HL-60 (cell line): ENCODE measurements around the gene DGCR8.

Source experiments
- DNase-seq, 2 experiments: peaks; one replicate each; pipeline ENCODE4 v3.0.0-alpha.2; 2010 to 2020; ENCODE audit warnings: low read depth in 1 of 2, low spot score in 1 of 2
- H3K27ac ChIP-seq: fragments of 250-450 bp; sonication (Bioruptor Pico); replicated peaks from 2 replicates; pipeline ENCODE4 v1.5.1; 2020; ENCODE audit warnings: mild to moderate bottlenecking, moderate library complexity
- H3K27me3 ChIP-seq: fragments of 250-450 bp; sonication (Bioruptor Pico); 2 replicates; pipeline ENCODE4 v1.5.1; 2021; ENCODE audit warnings: mild to moderate bottlenecking, moderate library complexity; ENCODE audit not compliant: insufficient read depth, poor library complexity, severe bottlenecking
- H3K4me3 ChIP-seq: replicated peaks from 2 replicates; pipeline ENCODE4 v1.5.1; 2011; ENCODE audit warnings: mild to moderate bottlenecking, control low read depth, low read length; ENCODE audit not compliant: insufficient read depth
- CTCF ChIP-seq: IDR thresholded peaks from one replicate; pipeline ENCODE4 v1.5.1; 2011; ENCODE audit warnings: low read length, control low read depth, inconsistent platforms; ENCODE audit not compliant: insufficient read depth
- GABPA ChIP-seq: IDR thresholded peaks from 2 replicates; pipeline ENCODE4 v1.6.1; 2012; ENCODE audit warnings: low read depth
- POLR2AphosphoS5 ChIP-seq: IDR thresholded peaks from 2 replicates; pipeline ENCODE4 v1.6.1; 2012; ENCODE audit warnings: low read depth
- REST ChIP-seq: IDR thresholded peaks from 2 replicates; pipeline ENCODE4 v1.6.1; 2012; ENCODE audit warnings: low read depth; ENCODE audit not compliant: insufficient replicate concordance
- SPI1 ChIP-seq: IDR thresholded peaks from 2 replicates; pipeline ENCODE4 v1.6.1; 2012; ENCODE audit warnings: low read depth, mild to moderate bottlenecking, borderline replicate concordance

DGCR8 gene

GRCh38 chr22:20087319-20088262 is 7.5 kb downstream of the DGCR8 start:
- H3K27me3 ChIP-seq = no peaks in the 10 kb centered on the region
- no peak overlapping the region for H3K4me3 ChIP-seq
- DNase-seq = no peak
- no peak overlapping the region for H3K27ac ChIP-seq
- TF ChIP-seq SPI1 = no peak
- no peak for TF ChIP-seq GABPA
- no peak for TF ChIP-seq POLR2AphosphoS5
- TF ChIP-seq REST = no peak
- TF ChIP-seq CTCF = no peak

GRCh38 chr22:20088263-20088648 is 8.2 kb downstream of the DGCR8 start:
- DNase-seq = no peak
- H3K4me3 ChIP-seq = no peak overlapping the region
- TF ChIP-seq POLR2AphosphoS5 (no peak), GABPA (no peak), SPI1 (no peak), CTCF (no peak), REST (no peak)
- H3K27me3 ChIP-seq = no peaks in the 10 kb centered on the region
- no peak overlapping the region for H3K27ac ChIP-seq

- TF ChIP-seq GABPA (no peak), SPI1 (no peak), CTCF (no peak), POLR2AphosphoS5 (no peak), REST (no peak)
- H3K27ac ChIP-seq = no peak overlapping the region
These were observed 9.4 kb downstream of the DGCR8 start for GRCh38 chr22:20089226-20089976.

More at GRCh38 chr22:20089226-20089976, 9.4 kb downstream of the DGCR8 start:
- Histone ChIP-seq H3K27me3 (no peaks in the 10 kb centered on the region), H3K4me3 (no peak overlapping the region)
- no peak for DNase-seq
